Panc1 (cell line): Measurements from ENCODE around the gene ASPRV1. TPM values are rescaled to one million over a fixed set of nuclear protein-coding genes. Genes with fewer than 3 reads are reported as not detected.

Experiments used
- ATAC-seq: fragments of 200-7000 bp; cut with Tn5 transposase; 2 replicates; pipeline ENCODE4 v1.9.1; 2020; ENCODE audit warnings: mild to moderate bottlenecking, moderate library complexity
- BruUV-seq: library from RNA; stranded (reverse); fragments of 400-500 nt; replicated peaks from 2 replicates; lab custom pipeline; 2021; lab: Mats Ljungman, UMichigan
- CTCF ChIA-PET: fragments of 300-600 bp; sonication (Branson Sonifier 250); formaldehyde crosslinking; loops from one replicate; lab custom pipeline; 2022; ENCODE audit warnings: antibody characterized with exemption; lab: Charles Lee
- POLR2A ChIA-PET: fragments of 300-600 bp; sonication (Branson Sonifier 250); formaldehyde crosslinking; loops from one replicate; lab custom pipeline; 2022; ENCODE audit warnings: antibody characterized with exemption; lab: Charles Lee
- DNase-seq: peaks from one replicate; pipeline ENCODE4 v3.0.0-alpha.2; 2010; ENCODE audit warnings: low read depth, low spot score
- H3K27ac ChIP-seq: 2 replicates; pipeline ENCODE4 v1.5.1; 2011; ENCODE audit warnings: mild to moderate bottlenecking, low read length, inconsistent platforms
- H3K27me3 ChIP-seq: fragments of 200-500 bp; sonication (Bioruptor generic); 2 replicates; pipeline ENCODE4 v1.6.0; 2014; ENCODE audit warnings: low read length, inconsistent platforms; ENCODE audit not compliant: control insufficient read depth, insufficient read depth
- H3K36me3 ChIP-seq: fragments of 200-500 bp; sonication (Bioruptor generic); 2 replicates; pipeline ENCODE4 v1.5.1; 2014; ENCODE audit warnings: inconsistent platforms, mild to moderate bottlenecking, low read length, moderate library complexity; ENCODE audit not compliant: control insufficient read depth, insufficient read depth
- H3K4me1 ChIP-seq: 2 replicates; pipeline ENCODE4 v1.5.1; 2011; ENCODE audit warnings: inconsistent platforms, mild to moderate bottlenecking, low read length, moderate library complexity; ENCODE audit not compliant: control insufficient read depth, insufficient read depth
- H3K4me3 ChIP-seq, 2 experiments: 2 replicates each; pipeline ENCODE4 v1.5.1; 2011 to 2012; ENCODE audit warnings: low read depth in 2 of 2, low read length in 2 of 2, mild to moderate bottlenecking in 2 of 2, inconsistent platforms in 1 of 2, moderate library complexity in 1 of 2
- H3K9me3 ChIP-seq: fragments of 200-500 bp; sonication (Bioruptor generic); 2 replicates; pipeline ENCODE4 v1.5.1; 2014; ENCODE audit warnings: low read depth, mild to moderate bottlenecking, inconsistent platforms, low read length, moderate library complexity; ENCODE audit not compliant: control insufficient read depth, insufficient read depth
- CTCF ChIP-seq: fragments of 450-650 bp; IDR thresholded peaks from 2 replicates; pipeline ENCODE4 v1.5.1; 2017; ENCODE audit warnings: mild to moderate bottlenecking
- POLR2AphosphoS5 ChIP-seq: IDR thresholded peaks from 2 replicates; pipeline ENCODE4 v1.6.1; 2012; ENCODE audit warnings: mild to moderate bottlenecking, low read depth, low read length, moderate library complexity
- SIN3A ChIP-seq: IDR thresholded peaks from 2 replicates; pipeline ENCODE4 v1.6.1; 2012; ENCODE audit warnings: low read depth, mild to moderate bottlenecking, low read length, moderate library complexity, borderline replicate concordance; ENCODE audit not compliant: insufficient read depth
- TCF7L2 ChIP-seq: IDR thresholded peaks from 2 replicates; pipeline ENCODE4 v1.6.1; 2011; ENCODE audit warnings: mild to moderate bottlenecking, low read depth, low read length, inconsistent platforms
- in situ Hi-C: cut with HindIII; loops from 2 replicates; pipeline ENCODE4 v1.10.0; 2016; ENCODE audit warnings: low sequenced_read_pairs, low pct_unique_long_range_greater_than_20kb
- intact Hi-C: fragments of 100-400 bp; cut with micrococcal nuclease; formaldehyde crosslinking; loops from one replicate; pipeline ENCODE4 v1.10.0; 2022; ENCODE audit not compliant: unreplicated experiment
- total RNA-seq: library from RNA; stranded (reverse); gene quantifications from one replicate; pipeline ENCODE4 v1.2.1, GENCODE V29; 2021; ENCODE audit not compliant: unreplicated experiment
- TF ChIP-seq, protein P1 (sequence below), 2 experiments: IDR thresholded peaks; 2 replicates each; pipeline ENCODE4 v1.6.1; 2011 to 2012; ENCODE audit warnings: low read depth in 2 of 2, control low read depth in 1 of 2, low read length in 1 of 2, mild to moderate bottlenecking in 1 of 2, moderate library complexity in 1 of 2; ENCODE audit not compliant: insufficient read depth in 1 of 2

Gene ASPRV1
- total RNA-seq, 1 experiment from 2014 or later, result 0.21 TPM

DNA sequence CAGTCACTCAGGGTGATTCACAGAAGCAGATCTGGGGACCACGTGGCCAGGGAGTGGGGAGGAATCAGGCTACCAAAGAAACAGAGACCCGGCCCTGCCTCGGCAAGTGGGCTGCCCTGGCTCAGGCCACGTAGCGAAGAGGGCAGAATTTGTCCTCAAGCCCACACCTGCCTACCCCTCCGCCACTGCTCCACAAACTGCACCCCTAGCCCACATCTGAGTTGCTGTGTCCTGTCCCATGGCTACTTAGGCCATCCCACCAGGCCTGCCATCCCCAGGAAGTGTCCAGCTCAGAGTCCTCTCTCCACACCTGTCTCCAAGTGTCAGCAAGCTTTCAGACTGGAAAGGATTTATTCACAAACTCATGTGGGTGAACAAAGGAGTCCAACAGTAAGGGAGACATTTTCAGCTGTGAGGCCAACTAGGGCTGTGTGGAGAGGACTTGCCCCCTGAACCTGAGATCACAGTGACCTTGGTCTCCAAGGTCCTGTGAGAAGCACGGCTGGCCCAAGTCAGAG is 31.7 kb upstream of the ASPRV1 start:
- CTCF ChIA-PET, result no interaction called here
- Histone ChIP-seq H3K27ac (no peak overlapping the region), H3K9me3 (no peaks in the 10 kb centered on the region), H3K27me3 (no peaks in the 10 kb centered on the region), H3K4me1 (no peaks in the 10 kb centered on the region), H3K4me3 (no peak overlapping the region), H3K36me3 (no peaks in the 10 kb centered on the region)
- in situ Hi-C loops, result no loop called here
- intact Hi-C loops, result no loop called here
- TF ChIP-seq, protein P1, sequence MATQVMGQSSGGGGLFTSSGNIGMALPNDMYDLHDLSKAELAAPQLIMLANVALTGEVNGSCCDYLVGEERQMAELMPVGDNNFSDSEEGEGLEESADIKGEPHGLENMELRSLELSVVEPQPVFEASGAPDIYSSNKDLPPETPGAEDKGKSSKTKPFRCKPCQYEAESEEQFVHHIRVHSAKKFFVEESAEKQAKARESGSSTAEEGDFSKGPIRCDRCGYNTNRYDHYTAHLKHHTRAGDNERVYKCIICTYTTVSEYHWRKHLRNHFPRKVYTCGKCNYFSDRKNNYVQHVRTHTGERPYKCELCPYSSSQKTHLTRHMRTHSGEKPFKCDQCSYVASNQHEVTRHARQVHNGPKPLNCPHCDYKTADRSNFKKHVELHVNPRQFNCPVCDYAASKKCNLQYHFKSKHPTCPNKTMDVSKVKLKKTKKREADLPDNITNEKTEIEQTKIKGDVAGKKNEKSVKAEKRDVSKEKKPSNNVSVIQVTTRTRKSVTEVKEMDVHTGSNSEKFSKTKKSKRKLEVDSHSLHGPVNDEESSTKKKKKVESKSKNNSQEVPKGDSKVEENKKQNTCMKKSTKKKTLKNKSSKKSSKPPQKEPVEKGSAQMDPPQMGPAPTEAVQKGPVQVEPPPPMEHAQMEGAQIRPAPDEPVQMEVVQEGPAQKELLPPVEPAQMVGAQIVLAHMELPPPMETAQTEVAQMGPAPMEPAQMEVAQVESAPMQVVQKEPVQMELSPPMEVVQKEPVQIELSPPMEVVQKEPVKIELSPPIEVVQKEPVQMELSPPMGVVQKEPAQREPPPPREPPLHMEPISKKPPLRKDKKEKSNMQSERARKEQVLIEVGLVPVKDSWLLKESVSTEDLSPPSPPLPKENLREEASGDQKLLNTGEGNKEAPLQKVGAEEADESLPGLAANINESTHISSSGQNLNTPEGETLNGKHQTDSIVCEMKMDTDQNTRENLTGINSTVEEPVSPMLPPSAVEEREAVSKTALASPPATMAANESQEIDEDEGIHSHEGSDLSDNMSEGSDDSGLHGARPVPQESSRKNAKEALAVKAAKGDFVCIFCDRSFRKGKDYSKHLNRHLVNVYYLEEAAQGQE (IDR thresholded peaks at IDR 0.05; ENCODE audit: insufficient read depth in 1 of 2, low read depth in 2 of 2, low read length in 1 of 2), result no peak
- TF ChIP-seq CTCF (no peak), POLR2AphosphoS5 (no peak), TCF7L2 (no peak), SIN3A (no peak)
- ATAC-seq (no peak), DNase-seq (no peak)
- BruUV-seq, result no TSS peak
- POLR2A ChIA-PET, result no interaction called here

GRCh38 chr2:69992310-69993047 is 31.0 kb upstream of the ASPRV1 start:
- ATAC-seq, result no peak

More at GRCh38 chr2:69992310-69993047, 31.0 kb upstream of the ASPRV1 start:
- H3K4me1 ChIP-seq, result no peaks in the 10 kb centered on the region
- CTCF ChIA-PET, result no interaction called here
- H3K27me3 ChIP-seq, result no peaks in the 10 kb centered on the region
- H3K27ac ChIP-seq, result no peak overlapping the region
- POLR2A ChIA-PET, result no interaction called here
- H3K36me3 ChIP-seq, result no peaks in the 10 kb centered on the region
- DNase-seq, result no peak
- no peak for TF ChIP-seq TCF7L2
- no peak for TF ChIP-seq POLR2AphosphoS5
- TF ChIP-seq, protein P1 (IDR thresholded peaks at IDR 0.05; ENCODE audit: insufficient read depth in 1 of 2, low read depth in 2 of 2, low read length in 1 of 2), result no peak
- no peak for TF ChIP-seq SIN3A
- TF ChIP-seq CTCF, result no peak
- no peaks in the 10 kb centered on the region for H3K9me3 ChIP-seq
- intact Hi-C loops, result no loop called here
- no TSS peak for BruUV-seq
- in situ Hi-C loops, result no loop called here
- no peak overlapping the region for H3K4me3 ChIP-seq
